Keratinocyte (primary cell): ENCODE data around the gene CEP162. TPM values are rescaled to one million over a fixed set of nuclear protein-coding genes. Genes with fewer than 3 reads are reported as not detected.

Experiments
- DNase-seq: peaks from one replicate; pipeline ENCODE4 v3.0.0-alpha.2; 2011; ENCODE audit warnings: low read depth, missing footprints, low spot score
- FAIRE-seq: peaks from 2 replicates; lab custom pipeline; 2011; peaks lifted over from hg19 to GRCh38; lab: Jason Lieb, UNC
- H2AFZ ChIP-seq: 2 replicates; pipeline ENCODE4 v1.6.0; 2012; ENCODE audit warnings: low read length, control low read depth, inconsistent platforms; ENCODE audit not compliant: control insufficient read depth
- H3K27ac ChIP-seq: 2 replicates; pipeline ENCODE4 v1.5.1; 2011; ENCODE audit warnings: low read length; ENCODE audit not compliant: control insufficient read depth, insufficient read depth
- H3K27me3 ChIP-seq: 3 replicates; pipeline ENCODE4 v1.6.0; 2011; ENCODE audit warnings: low read length; ENCODE audit not compliant: control insufficient read depth, insufficient read depth; ENCODE audit errors: extremely low read depth
- H3K36me3 ChIP-seq, 2 experiments: 2 replicates in 1 of 2; 3 replicates in 1 of 2; pipeline ENCODE4 v1.5.1; 2011; ENCODE audit warnings: low read length in 2 of 2, mild to moderate bottlenecking in 1 of 2; ENCODE audit not compliant: control insufficient read depth in 2 of 2, insufficient read depth in 2 of 2; ENCODE audit errors: extremely low read depth in 1 of 2
- H3K4me1 ChIP-seq: 3 replicates; pipeline ENCODE4 v1.5.1; 2011; ENCODE audit warnings: low read length; ENCODE audit not compliant: control insufficient read depth, insufficient read depth; ENCODE audit errors: extremely low read depth
- H3K4me2 ChIP-seq: 3 replicates; pipeline ENCODE4 v1.6.0; 2011; ENCODE audit warnings: low read depth, low read length; ENCODE audit not compliant: control insufficient read depth, insufficient read depth; ENCODE audit errors: extremely low read depth
- H3K4me3 ChIP-seq, 3 experiments: fragments of 200-600 bp in 1 of 3; sonication (generic) in 1 of 3; 2 replicates in 2 of 3; 3 replicates in 1 of 3; pipeline ENCODE4 v1.5.1; 2011 to 2016; ENCODE audit warnings: low read length in 3 of 3, mild to moderate bottlenecking in 3 of 3, control low read depth in 2 of 3, inconsistent platforms in 1 of 3, low read depth in 1 of 3, mixed read lengths in 1 of 3, mixed run types in 1 of 3, moderate library complexity in 1 of 3; ENCODE audit not compliant: control insufficient read depth in 2 of 3, insufficient read depth in 2 of 3; ENCODE audit errors: extremely low read depth in 1 of 3
- H3K79me2 ChIP-seq: 2 replicates; pipeline ENCODE4 v1.6.0; 2012; ENCODE audit warnings: low read length; ENCODE audit not compliant: control insufficient read depth, insufficient read depth
- H3K9ac ChIP-seq: 3 replicates; pipeline ENCODE4 v1.6.0; 2011; ENCODE audit warnings: low read length; ENCODE audit not compliant: control insufficient read depth, insufficient read depth; ENCODE audit errors: extremely low read depth
- H3K9me1 ChIP-seq: 3 replicates; pipeline ENCODE4 v1.6.0; 2011; ENCODE audit warnings: low read length; ENCODE audit not compliant: control insufficient read depth, insufficient read depth; ENCODE audit errors: extremely low read depth
- H3K9me3 ChIP-seq: 2 replicates; pipeline ENCODE4 v1.5.1; 2012; ENCODE audit warnings: low read depth, low read length; ENCODE audit not compliant: control insufficient read depth
- H4K20me1 ChIP-seq: 3 replicates; pipeline ENCODE4 v1.6.0; 2011; ENCODE audit warnings: low read length; ENCODE audit not compliant: control insufficient read depth, insufficient read depth; ENCODE audit errors: extremely low read depth
- CTCF ChIP-seq, 3 experiments: IDR thresholded peaks in 1 of 3; conservative IDR thresholded peaks in 1 of 3; optimal IDR thresholded peaks in 1 of 3; 2 replicates in 2 of 3; 3 replicates in 1 of 3; pipeline versions ENCODE3 to v1.5.1; 2011; ENCODE audit warnings: low read length in 3 of 3, mild to moderate bottlenecking in 3 of 3, moderate library complexity in 2 of 3, control low read depth in 1 of 3, inconsistent platforms in 1 of 3; ENCODE audit not compliant: insufficient read depth in 2 of 3; ENCODE audit errors: extremely low read depth in 1 of 3
- EZH2 ChIP-seq: IDR thresholded peaks from one replicate; pipeline ENCODE4 v1.6.1; 2012; ENCODE audit warnings: inconsistent platforms, mild to moderate bottlenecking, low read length, moderate library complexity
- dilution Hi-C: fragments of 300-500 bp; cut with MboI; formaldehyde crosslinking; loops from one replicate; pipeline ENCODE4 v1.7.0; 2020; ENCODE audit warnings: low sequenced_read_pairs; ENCODE audit not compliant: extremely low pct_ligation_motif_present
- polyA plus RNA-seq, 5 experiments: library from polyadenylated mRNA; depleted of rRNA in 3 of 5; stranded (reverse) in 3 of 5; stranded (forward) in 1 of 5; unstranded in 1 of 5; fragments of >200 nt; gene quantifications; 1 replicate in 1 of 5; 2 replicates in 3 of 5; 3 replicates in 1 of 5; pipeline versions ENCODE4 v1.2.1 to v1.2.3, GENCODE V29; 2011 to 2012; ENCODE audit warnings: missing spikeins in 2 of 5, low read depth in 1 of 5, low replicate concordance in 1 of 5

CEP162 gene
- polyA plus RNA-seq, 1 donor (not counting 4 experiments of a cell fraction or from before 2014, with no cell fraction given): 2.6 TPM

- Histone ChIP-seq H3K79me2 (no peaks in the 10 kb centered on the region), H3K4me2 (peak overlapping the region; percentile 13), H3K27ac (no peak overlapping the region), H3K27me3 (no peaks in the 10 kb centered on the region), H3K9ac (no peak overlapping the region), H3K4me3 (no peak overlapping the region), H3K4me1 (peaks cover 4% of the 10 kb centered on the region), H2AFZ (peak overlapping the region; percentile 28), H3K9me1 (no peaks in the 10 kb centered on the region), H3K9me3 (no peaks in the 10 kb centered on the region), H4K20me1 (no peaks in the 10 kb centered on the region), H3K36me3 (no peaks in the 10 kb centered on the region)
- TF ChIP-seq EZH2 (no peak), CTCF (optimal IDR thresholded peaks at IDR 0.05 in 1 of 3, IDR thresholded peaks at IDR 0.05 in 1 of 3, conservative IDR thresholded peaks at IDR 0.05 in 1 of 3; ENCODE audit: extremely low read depth in 1 of 3, insufficient read depth in 2 of 3, low read length in 3 of 3) (no peak)
- dilution Hi-C loops: no loop called here
- FAIRE-seq: no peak
- no peak for DNase-seq
Observed at GRCh38 chr6:84082689-84083265, 144.7 kb downstream of the CEP162 start.

GRCh38 chr6:84081222-84081621 lies 146.2 kb downstream of the CEP162 start:
- no peaks in the 10 kb centered on the region for H3K9me3 ChIP-seq
- H3K27me3 ChIP-seq: no peaks in the 10 kb centered on the region
- H3K4me2 ChIP-seq: no peak overlapping the region
- no peaks in the 10 kb centered on the region for H3K36me3 ChIP-seq
- TF ChIP-seq CTCF (optimal IDR thresholded peaks at IDR 0.05 in 1 of 3, IDR thresholded peaks at IDR 0.05 in 1 of 3, conservative IDR thresholded peaks at IDR 0.05 in 1 of 3; ENCODE audit: extremely low read depth in 1 of 3, insufficient read depth in 2 of 3, low read length in 3 of 3) (no peak), EZH2 (no peak)
- peaks cover 4% of the 10 kb centered on the region for H3K4me1 ChIP-seq
- H4K20me1 ChIP-seq: no peaks in the 10 kb centered on the region
- H3K79me2 ChIP-seq: no peaks in the 10 kb centered on the region
- DNase-seq: no peak
- H3K9me1 ChIP-seq: no peaks in the 10 kb centered on the region
- no peak overlapping the region for H2AFZ ChIP-seq
- peak; percentile 43 for FAIRE-seq
- no peak overlapping the region for H3K27ac ChIP-seq
- no peak overlapping the region for H3K4me3 ChIP-seq
- H3K9ac ChIP-seq: no peak overlapping the region
- dilution Hi-C loops: no loop called here
